Central memory CD4-positive, alpha-beta T cell (primary cell): ENCODE data around the gene SZT2.
"Not testable (repeated sequence)": the region's sequence is repeated elsewhere in the genome, so short reads cannot be mapped to it uniquely, and the experiment has no call there.

Experiments
- DNase-seq: peaks from one replicate; pipeline ENCODE4 v3.0.0; 2022

The SZT2 gene

DNA sequence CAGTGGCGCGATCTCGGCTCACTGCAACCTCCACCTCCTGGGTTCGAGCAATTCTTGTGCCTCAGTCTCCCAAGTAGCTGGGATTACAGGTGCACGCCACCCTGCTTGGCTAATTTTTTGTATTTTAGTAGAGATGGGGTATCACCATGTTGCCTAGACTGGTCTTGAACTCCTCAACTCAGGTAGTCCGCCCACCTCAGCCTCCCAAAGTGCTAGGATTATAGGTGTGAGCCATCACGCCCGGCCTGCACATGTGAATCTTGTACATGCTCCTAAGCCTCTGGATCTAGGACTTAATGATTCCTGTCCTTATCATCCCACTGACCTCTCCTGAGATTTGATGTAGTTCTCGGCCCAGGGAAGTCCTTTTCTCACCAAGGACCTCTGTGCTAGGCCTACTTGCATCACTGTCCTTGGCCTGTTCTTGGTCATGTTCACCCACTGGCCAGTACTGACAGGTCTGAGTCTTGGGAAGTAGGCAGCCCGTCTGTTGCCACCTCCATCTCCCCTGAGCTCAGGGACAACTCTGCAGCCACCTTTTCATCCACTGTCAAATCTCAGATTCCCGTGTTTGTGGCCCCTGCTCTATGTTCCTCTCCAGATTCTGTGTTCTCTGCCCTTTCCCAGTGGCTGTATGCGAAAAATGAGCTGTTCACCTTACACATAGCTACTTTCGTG is 54.6 kb downstream of the SZT2 start:
- DNase-seq: no peak

DNA sequence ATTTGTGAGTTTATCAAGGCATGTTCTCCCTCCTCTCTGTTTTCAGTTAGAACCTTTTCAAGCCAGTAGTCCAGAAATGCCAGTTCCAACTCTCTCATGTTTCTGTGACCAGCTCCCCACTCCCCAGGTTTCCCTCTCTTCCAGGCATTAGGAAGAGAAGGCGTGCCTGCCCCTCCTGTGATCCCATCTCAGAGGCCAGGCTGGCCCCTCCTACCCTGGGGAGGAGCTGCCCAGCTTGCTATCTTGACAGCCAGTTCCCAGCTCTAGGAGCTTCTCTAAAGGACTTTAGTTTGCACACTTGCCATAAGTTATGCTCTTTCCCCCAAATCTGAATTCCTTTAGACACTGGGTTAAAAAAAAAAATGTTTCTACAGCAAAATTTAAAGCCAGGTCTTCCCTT is 55.1 kb downstream of the SZT2 start:
- DNase-seq: no peak

GRCh38 chr1:43445606-43446387 is 56.1 kb downstream of the SZT2 start:
- DNase-seq: no peak

DNA sequence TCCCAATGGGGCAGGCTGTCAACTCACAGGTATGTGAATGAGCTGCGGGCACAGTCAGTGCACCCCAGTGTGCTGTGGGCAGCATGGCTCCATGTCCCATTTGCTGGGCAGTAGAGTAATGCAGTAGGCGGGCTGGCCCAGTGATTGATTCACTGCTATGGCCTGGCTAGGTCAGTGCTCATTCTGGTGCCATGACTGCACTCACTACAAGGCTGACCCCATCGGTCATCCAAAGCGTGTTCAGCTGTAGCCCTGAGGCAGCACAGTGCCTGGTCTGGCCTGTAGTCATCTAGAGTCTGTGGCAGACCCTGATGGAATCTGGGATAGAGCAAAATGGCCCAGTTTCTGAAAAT is 56.7 kb downstream of the SZT2 start:
- no peak for DNase-seq

DNA sequence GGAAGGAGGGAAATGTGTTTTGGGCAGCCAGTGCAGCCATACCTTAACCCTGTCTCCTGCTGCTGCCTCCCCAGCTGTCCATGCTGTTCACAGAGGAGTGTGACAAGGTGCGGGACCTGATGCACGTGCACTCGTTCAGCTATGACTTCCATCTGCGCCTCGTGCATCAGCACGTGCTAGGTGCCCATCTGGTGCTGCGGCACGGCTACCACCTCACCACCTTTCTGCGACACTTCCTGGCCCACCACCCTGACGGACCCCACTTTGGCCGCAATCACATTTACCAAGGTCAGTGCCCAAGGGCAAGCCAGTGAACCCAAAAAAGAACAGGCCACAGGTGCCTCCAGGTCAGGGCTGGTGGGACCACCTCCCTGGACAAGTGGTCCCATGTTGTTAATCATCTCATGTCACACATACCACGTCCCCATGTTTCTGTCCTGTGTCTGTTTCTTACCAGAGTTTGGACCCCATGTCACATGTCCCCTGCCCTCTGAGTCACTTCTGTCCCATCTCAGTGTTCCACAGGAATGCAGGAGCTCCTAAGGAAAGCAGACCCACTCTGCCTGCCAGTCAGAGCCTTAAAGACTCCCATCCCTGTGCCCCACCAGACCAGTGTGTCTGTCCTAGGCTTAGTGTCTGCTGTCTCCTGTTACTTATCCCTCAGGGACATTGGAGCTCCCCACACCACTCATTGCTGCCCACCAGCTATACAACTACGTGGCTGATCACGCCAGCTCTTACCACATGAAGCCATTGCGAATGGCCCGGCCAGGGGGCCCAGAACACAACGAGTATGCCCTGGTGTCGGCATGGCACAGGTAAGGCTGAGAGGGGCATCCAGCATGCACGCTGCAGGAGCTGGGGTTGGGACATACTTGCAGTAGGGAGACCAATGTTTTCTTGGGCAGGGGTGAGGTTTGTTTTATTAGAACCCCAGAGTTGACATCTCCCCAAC is 57.5 kb downstream of the SZT2 start:
- no peak for DNase-seq

DNA sequence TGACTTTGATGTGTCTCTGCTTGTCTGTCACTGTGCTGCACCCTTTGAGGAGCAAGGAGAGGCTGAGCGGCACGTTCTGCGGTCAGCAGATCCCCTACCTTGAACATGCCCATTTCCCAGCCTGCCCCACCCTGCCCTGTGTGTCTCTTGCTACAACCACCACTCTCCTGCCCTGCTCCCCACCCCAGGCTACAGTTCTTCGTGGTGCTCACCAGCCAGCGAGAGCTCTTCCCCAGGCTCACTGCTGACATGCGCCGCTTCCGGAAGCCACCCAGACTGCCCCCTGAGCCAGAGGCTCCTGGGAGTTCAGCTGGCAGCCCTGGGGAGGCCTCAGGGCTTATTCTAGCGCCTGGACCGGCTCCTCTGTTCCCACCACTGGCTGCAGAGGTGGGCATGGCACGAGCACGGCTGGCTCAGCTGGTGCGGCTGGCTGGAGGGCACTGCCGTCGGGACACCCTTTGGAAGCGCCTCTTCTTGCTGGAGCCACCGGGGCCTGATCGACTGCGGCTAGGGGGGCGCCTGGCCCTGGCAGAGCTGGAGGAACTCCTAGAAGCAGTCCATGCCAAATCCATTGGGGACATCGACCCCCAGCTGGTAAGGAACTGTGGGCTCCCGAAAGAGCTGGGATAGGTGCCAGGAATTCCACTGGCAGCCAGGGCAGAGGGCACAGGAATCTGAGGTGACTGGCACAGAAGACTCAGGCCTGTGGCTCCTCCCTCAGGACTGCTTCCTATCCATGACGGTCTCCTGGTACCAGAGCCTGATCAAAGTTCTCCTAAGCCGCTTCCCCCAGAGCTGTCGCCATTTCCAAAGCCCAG is 58.4 kb downstream of the SZT2 start:
- no peak for DNase-seq

- DNase-seq: no peak
Observed at GRCh38 chr1:43448955-43449707, 59.4 kb downstream of the SZT2 start.

DNA sequence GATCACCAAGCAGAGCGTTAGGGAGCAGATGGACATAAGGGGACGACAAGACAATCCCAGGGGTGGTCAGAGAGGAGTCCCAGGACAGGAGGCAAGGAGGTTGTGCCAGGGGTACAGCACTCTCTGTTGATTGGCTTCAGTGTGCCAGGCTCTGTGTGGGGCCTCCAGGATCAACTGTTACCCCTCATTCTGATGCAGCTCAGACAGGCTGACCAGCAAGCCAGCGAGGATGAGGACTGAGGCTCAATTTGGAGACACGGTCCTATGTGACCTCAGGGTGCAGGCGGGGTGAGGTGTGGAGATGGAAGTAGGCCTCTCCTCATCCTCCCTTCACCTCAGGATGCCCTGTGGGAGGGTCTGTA is 60.0 kb downstream of the SZT2 start:
- DNase-seq: no peak

- DNase-seq: no peak
Observed at GRCh38 chr1:43450251-43450941, 60.7 kb downstream of the SZT2 start.

DNA sequence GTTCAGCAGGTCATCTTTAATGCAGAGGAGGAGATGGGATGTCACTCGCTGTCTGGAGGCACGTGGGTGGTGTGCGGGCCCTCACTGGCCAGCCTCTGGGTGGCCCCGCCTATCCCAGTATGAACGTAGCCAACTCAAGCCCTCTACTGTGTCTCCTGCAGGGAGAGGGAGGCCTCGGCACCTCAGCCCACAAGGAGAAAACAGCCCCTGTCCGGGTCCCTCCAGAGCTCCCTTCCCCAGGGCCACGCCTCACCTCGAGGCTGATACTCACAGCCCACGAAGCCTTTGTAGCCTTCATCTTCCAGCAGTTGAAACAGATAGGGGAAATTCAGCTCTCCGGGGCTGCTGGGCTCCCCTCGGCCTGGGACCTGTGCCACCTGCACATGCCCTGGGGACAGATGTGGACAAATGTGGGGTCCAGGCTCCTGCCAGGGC is 61.5 kb downstream of the SZT2 start:
- no peak for DNase-seq

DNA sequence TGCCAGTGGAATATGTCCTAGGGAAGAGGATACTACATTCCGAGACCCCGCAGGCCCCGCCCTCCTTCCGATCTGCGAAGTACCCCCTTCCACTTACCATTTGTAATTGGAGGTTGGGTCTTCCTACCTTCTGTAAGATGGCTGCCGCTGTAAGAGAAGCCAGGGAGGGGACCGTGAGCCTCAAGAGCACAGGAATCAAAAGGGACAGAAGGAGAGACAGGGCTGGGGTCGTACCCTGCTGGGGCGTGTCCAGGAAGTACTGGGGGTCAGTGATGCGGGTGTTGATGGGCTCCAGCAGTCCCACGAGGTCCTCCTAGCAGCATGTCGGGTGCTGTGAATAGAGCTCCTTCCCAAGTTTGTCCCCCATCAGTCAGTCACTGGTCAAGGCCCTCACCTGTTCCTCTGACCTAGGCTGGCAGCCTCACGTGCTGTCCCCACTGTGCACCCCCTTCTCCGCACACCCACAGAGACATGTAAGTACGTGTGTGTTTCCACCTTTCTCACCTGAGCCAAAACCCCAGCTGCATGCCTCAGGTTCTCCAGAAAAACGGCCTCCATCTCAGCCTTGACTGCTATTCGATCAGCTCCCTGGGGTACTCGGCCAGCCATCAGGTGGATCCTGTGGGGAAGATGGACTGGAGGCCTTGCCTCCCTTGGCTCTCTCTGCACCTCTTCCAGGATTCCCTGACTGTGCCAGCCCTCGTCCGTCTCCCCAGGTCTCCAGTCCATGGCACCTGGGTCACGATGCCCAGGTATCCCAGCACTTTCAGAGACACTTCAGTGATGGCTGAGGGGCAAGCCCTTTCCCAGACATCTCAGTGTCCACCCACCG is 62.2 kb downstream of the SZT2 start:
- no peak for DNase-seq

- no peak for DNase-seq
Observed at GRCh38 chr1:43452789-43453441, 63.2 kb downstream of the SZT2 start.

DNA sequence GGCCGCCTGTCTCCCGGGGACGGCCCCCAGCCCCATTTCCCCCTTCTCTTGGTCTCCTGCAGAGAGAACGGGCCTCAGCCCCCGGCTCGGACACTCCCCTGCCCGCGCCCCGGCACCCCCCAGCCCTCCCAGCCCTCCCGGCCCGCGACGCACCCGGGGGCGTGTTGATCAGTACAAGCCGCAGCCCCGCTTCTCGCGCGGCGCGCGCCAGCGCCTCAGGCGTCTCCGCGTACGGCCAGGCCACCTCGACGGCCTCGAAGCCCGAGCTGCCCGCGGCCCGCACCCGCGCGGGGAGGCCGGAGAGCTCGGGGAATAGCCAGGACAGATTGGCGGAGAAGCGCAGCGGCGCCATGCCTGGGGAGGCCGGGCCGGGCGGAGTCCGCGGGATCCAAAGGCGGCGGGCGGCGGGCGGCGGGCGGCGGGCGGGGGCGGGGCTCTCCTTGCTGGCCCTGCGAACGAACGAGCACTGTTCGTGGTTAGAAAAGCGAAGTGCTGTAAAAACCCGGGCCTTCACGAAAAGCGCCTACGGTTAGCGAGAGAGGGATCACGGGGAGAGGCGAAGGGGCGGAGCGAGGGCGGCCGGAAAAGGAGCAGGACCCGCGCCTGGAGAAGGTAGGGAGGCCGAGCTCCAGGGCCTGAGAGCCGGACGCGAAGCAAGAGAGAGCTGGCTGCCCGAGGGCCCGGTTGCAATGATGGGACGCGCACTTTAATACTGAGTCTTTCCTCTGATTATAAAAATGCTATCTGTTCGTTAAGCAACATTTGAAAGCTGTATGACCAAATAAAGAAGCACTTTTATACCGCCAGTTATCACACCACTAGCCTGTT is 64.0 kb downstream of the SZT2 start, which contains the start of gene HYI:
TSS of gene HYI (minus strand) at position 490 of the 828 bp plus-strand sequence. CDS start at position 352, 138 bp downstream.
- peak; percentile 69 for DNase-seq

DNA sequence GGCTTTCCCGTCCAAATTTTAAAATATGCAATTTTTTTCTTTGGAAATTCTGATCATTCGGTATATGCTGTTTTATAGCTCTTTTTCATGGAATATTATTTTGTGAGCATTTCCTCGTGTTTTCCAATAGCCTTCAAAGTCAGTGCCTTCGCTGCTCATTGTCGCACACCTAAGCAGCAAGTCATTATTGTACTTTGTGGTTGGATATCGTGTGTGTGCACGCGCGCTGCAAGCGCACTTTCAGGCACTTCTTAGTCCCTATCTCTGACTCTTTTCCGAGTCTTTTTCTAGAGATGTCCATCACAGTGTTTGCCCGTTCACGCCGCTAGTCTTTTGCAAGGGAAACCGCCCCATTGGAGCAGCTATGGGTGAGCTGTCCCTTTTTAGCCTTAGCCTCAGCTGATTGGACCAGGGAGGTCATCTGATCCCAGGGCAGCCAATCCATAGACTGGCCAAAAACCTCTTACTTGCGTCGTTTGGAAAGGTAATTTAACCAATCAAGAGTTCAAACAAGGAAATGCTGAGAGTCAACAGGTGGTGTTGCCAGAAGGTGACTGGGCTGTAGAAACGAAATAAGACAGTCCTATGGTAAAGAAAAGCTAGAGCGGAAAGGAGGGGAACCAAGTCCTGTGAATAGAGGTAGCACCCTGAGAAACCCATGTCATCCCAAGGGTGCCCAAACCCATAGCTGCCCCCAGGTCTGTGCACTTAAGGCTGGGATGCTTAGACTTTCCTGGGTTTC is 64.7 kb downstream of the SZT2 start:
- DNase-seq: peak; percentile 70

GRCh38 chr1:43455213-43455889 is 65.7 kb downstream of the SZT2 start:
- no peak for DNase-seq

GRCh38 chr1:43458379-43458778 is 68.7 kb downstream of the SZT2 start:
- DNase-seq: not testable (repeated sequence)
